ENCODE measurements around the gene GPR34.

- no peak for TF ChIP-seq MXI1 (conservative IDR thresholded peaks at IDR 0.05; ENCODE audit: poor library complexity, severe bottlenecking)
- TF ChIP-seq POLR2AphosphoS5 (IDR thresholded peaks at IDR 0.05), result no peak
- TF ChIP-seq CTCF (IDR thresholded peaks at IDR 0.05; ENCODE audit: poor library complexity, severe bottlenecking), result no peak
- no peak for TF ChIP-seq REST (IDR thresholded peaks at IDR 0.05; ENCODE audit: borderline replicate concordance)
- TF ChIP-seq TAF1 (IDR thresholded peaks at IDR 0.05; ENCODE audit: low read depth), result no peak
These were observed 41.3 kb downstream of the GPR34 start for GRCh38 chrX:41730081-41730480.
